HT1080 (cell line): ENCODE results near the gene INPP4A. TPM values are rescaled to one million over a fixed set of nuclear protein-coding genes. Genes with fewer than 3 reads are reported as not detected.
A peak's percentile ranks its signal among the peaks of the same experiment; 100 is the strongest.

Experiments used
- DNase-seq: peaks from one replicate; pipeline ENCODE4 v3.0.0-alpha.2; 2015; ENCODE audit warnings: low read depth
- total RNA-seq: library from RNA; depleted of rRNA; stranded (reverse); fragments of >200 nt; shearing (Covaris generic); gene quantifications from 2 replicates; pipeline ENCODE4 v1.2.3, GENCODE V29; 2014

The INPP4A gene
- total RNA-seq, 1 experiment from 2014 or later, result 18.1 TPM

GRCh38 chr2:98558852-98559530 lies 114.3 kb downstream of the INPP4A start:
- no peak for DNase-seq

GRCh38 chr2:98559581-98559980 lies 114.9 kb downstream of the INPP4A start:
- DNase-seq, result no peak

GRCh38 chr2:98560256-98560771 lies 115.7 kb downstream of the INPP4A start:
- DNase-seq, result peak; percentile 88

GRCh38 chr2:98561018-98561417 lies 116.4 kb downstream of the INPP4A start:
- DNase-seq, result no peak

- DNase-seq, result no peak
These were observed 117.4 kb downstream of the INPP4A start for GRCh38 chr2:98561902-98562695.

- DNase-seq, result no peak
These were observed 118.7 kb downstream of the INPP4A start for GRCh38 chr2:98563394-98563793.

DNA sequence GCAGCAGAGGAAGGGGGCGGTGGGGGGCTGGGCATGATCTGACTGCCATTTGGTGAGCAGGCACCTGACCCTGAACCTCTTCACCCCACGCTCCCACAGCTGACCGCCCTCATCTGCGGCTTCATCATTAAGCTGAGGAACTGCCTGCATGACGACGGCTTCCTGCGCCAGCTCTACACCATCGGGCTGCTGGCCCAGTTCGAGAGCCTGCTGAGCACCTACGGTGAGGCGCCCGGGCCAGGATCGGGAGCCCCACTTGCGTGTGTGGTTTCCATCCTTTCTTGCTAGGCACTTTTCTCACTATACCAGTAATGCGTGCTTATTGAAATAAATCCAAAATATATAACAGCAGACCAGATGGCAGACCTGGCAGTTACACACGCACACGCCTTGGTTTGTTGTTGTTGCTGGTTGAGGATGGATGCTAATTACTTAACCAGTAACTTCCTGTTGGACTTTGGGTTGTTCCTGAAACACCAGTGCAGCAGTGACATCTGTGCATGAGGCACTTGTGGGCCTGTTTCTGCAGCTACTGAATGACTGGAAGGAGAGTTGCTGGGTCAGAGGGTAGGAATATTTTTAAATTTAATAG lies 120.0 kb downstream of the INPP4A start:
- no peak for DNase-seq

DNA sequence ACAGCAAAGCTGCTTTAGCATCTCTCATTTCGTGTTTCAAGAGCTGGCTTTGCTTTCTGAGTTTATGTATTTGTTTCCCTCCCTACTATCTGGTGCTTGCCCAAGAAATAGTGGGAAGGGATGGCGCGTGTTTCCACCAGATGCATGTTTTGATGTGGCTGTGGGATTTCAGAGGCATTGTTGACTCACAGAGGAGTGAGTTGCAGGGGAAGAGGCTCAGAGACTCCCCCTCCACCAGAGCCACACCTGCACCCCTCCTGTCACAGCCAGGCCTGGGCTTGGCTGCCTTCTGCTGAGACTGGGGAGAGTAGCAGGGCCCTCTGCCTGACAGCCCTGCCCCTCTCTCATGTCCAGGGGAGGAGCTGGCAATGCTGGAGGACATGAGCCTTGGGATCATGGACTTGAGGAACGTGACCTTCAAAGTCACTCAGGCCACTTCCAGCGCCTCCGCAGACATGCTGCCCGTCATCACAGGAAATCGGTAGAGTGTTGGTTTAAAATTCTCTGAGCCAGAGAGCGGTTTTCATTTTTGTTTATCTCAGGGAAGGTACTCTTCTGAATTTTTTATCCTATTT lies 120.7 kb downstream of the INPP4A start:
- DNase-seq, result no peak

- DNase-seq, result no peak
These were observed 121.3 kb downstream of the INPP4A start for GRCh38 chr2:98565941-98566340.

- no peak for DNase-seq
These were observed 123.7 kb downstream of the INPP4A start for GRCh38 chr2:98568161-98568956.

DNA sequence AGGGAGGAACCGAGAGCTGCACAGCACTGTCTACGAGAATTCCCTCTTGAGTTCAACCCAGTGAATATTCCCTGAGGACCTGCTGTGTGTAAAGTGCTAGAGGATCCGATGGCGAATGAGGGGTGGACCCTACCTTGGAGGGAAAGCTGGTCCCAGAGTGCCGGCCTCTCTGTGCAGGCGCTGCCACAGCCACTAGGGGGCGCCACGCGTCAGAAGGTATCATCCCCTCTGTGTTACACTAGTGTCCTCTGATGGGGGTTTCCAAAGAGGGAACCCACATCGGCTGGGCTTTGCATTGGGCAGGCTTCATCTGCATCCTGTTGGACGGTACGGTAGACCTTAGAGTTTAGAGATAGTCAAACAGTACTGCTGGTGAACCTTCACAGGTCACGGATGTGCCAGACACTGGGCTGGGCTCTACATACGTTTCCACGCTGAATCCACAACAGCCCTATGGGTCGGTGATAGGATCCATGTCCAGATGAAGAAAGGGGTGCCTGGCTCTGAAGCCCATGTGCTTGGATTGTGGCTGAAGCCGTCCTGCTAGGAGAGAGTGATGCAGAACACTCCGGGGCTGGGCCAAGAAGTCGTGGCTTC lies 124.6 kb downstream of the INPP4A start:
- DNase-seq, result peak; percentile 15

- no peak for DNase-seq
These were observed 125.3 kb downstream of the INPP4A start for GRCh38 chr2:98569915-98570314.

- no peak for DNase-seq
These were observed 125.7 kb downstream of the INPP4A start for GRCh38 chr2:98570356-98570755.

- DNase-seq, result no peak
These were observed 126.6 kb downstream of the INPP4A start for GRCh38 chr2:98571121-98571701.

DNA sequence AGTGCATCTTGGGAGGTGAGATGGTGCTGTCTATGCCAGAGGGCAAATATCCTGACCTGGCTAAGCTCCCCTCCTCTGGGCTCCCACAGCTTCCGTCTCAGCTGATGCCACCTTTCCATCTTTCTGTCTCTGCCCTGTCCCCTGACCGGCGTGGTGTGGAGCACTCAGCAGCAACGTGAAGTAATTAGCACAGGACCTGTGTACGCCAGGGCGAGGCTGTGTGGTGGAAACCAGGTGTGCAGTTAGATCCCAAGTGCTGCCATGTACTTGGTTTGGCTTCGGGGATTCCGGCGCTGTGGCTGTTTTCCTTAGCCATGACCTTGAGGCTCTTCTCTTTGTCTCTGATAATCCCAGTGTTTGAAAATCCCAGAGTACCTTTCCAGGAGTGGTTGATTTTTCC lies 127.1 kb downstream of the INPP4A start:
- DNase-seq, result no peak

- no peak for DNase-seq
These were observed 127.6 kb downstream of the INPP4A start for GRCh38 chr2:98572211-98572610.

GRCh38 chr2:98572676-98573075 lies 128.0 kb downstream of the INPP4A start:
- no peak for DNase-seq

DNA sequence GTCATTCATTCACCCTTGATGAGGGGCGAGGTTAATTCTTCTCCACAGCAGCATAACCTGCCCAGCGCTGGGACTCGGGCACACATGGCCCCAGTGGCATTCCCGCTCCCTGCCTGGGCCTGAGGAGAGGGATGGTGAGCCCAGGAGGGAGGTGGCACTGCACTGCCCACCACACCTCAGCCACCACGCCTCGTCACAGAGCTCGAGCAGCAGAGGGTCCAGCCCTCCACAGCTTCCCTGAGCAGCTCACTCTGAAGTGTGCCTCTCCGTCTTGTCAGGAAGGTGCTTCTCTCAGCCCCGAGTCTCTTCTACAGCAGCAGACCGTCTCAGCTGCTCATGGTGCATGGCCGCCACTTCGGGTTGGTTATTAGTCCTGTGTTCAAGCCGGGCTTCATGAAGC lies 128.8 kb downstream of the INPP4A start:
- no peak for DNase-seq

GRCh38 chr2:98576666-98577312 lies 132.1 kb downstream of the INPP4A start:
- no peak for DNase-seq

DNA sequence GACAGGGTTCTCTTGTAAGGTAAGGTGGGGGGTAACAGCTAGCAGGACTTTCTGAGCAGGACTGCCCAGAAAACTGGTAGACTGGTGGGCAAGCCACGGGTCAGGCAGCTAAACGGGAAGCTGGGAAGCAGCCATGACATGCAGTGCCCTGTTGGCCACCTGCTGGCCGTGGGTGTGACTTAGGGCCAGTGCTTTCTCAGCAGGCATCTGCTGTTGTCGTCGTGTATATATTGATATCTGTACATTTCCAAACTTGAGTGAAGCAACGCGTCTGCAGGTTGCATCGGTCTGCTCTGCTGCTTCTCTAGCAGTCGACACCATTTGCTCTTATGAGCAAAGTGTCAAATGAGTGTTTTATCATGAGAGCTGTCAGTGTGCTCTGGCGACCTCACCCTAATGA lies 132.7 kb downstream of the INPP4A start:
- no peak for DNase-seq
